Uterus (tissue), 4 donors: Measurements from ENCODE around the gene PARD3. TPM values are rescaled to one million over a fixed set of nuclear protein-coding genes. Genes with fewer than 3 reads are reported as not detected.

ENCODE experiments used
- DNase-seq, 2 donors: peaks; one replicate each; pipeline ENCODE4 v3.0.0-alpha.2; 2019 to 2020
- H3K27ac ChIP-seq, 2 donors: fragments of 200-600 bp; sonication (generic); 1 replicate in 1 of 2; 2 replicates in 1 of 2; pipeline ENCODE4 v1.5.1; 2016 to 2018
- H3K27me3 ChIP-seq, 2 donors: fragments of 200-600 bp; sonication (generic); one replicate each; pipeline ENCODE4 v1.5.1; 2018 to 2019; ENCODE audit warnings: control low read depth in 1 of 2
- H3K36me3 ChIP-seq, 2 donors: fragments of 200-600 bp; sonication (generic); one replicate each; pipeline ENCODE4 v1.5.1; 2019; ENCODE audit warnings: control low read depth in 1 of 2
- H3K4me1 ChIP-seq, 2 donors: fragments of 200-600 bp; sonication (generic); one replicate each; pipeline ENCODE4 v1.5.1; 2018 to 2019; ENCODE audit warnings: control low read depth in 1 of 2
- H3K4me3 ChIP-seq, 2 donors: fragments of 200-600 bp; sonication (generic); 1 replicate in 1 of 2; 2 replicates in 1 of 2; pipeline ENCODE4 v1.5.1; 2018 to 2019; ENCODE audit warnings: mild to moderate bottlenecking in 1 of 2
- H3K9me3 ChIP-seq, 2 donors: fragments of 200-600 bp; sonication (generic); one replicate each; pipeline ENCODE4 v1.5.1; 2019; ENCODE audit warnings: control low read depth in 1 of 2
- CTCF ChIP-seq, 4 experiments: fragments of 200-600 bp in 2 of 4; fragments of 450-650 bp in 2 of 4; sonication (generic) in 2 of 4; IDR thresholded peaks; one replicate each; pipeline ENCODE4 v1.5.1; 2016 to 2019; ENCODE audit warnings: antibody characterized with exemption in 4 of 4, mild to moderate bottlenecking in 2 of 4, moderate library complexity in 1 of 4
- POLR2A ChIP-seq, 2 donors: fragments of 450-650 bp; IDR thresholded peaks; one replicate each; pipeline ENCODE4 v1.6.1; 2016; ENCODE audit warnings: antibody characterized with exemption in 2 of 2, mild to moderate bottlenecking in 1 of 2, moderate library complexity in 1 of 2
- intact Hi-C: fragments of 100-400 bp; cut with DNase I; formaldehyde crosslinking; loops from one replicate; pipeline ENCODE4 v1.15.1; 2023; ENCODE audit warnings: low total_unique reads
- total RNA-seq, 4 donors: library from RNA; depleted of rRNA in 3 of 4; stranded (reverse); fragments of >200 nt in 3 of 4; gene quantifications; one replicate each; pipeline versions ENCODE4 v1.1.0 to v1.2.4, GENCODE V29; 2014 to 2023
- donor health status: DM: yes; HTN: yes; CAD: no.

PARD3 gene
- total RNA-seq, 4 donors from 2014 or later, result 42.1 to 96.1 (median 51.5) TPM

DNA sequence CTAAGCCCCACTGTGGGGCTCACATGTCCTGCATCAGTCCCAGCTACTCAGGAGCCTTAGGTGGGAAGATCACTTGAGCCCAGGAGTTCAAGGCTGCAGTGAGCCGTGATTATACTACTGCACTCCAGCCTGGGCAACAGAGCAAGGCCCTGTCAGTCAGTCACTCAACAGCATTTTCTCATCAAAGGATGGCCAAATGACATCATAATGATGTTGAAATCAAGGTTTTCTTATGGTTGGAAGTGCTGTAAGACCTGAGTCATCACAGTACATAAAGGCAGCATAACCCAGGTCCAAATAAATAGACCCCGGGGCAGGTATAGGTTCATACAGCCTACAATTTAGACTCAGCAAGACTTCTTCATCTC, 341.1 kb downstream of the PARD3 start:
- Histone ChIP-seq H3K27me3 (no peaks in the 10 kb centered on the region), H3K4me3 (no peak overlapping the region), H3K4me1 (no peaks in the 10 kb centered on the region), H3K36me3 (no peaks in the 10 kb centered on the region), H3K27ac (no peak overlapping the region), H3K9me3 (no peaks in the 10 kb centered on the region)
- intact Hi-C loops, result no loop called here
- TF ChIP-seq CTCF (IDR thresholded peaks at IDR 0.05) (no peak), POLR2A (IDR thresholded peaks at IDR 0.05) (no peak)
- DNase-seq, result no peak

DNA sequence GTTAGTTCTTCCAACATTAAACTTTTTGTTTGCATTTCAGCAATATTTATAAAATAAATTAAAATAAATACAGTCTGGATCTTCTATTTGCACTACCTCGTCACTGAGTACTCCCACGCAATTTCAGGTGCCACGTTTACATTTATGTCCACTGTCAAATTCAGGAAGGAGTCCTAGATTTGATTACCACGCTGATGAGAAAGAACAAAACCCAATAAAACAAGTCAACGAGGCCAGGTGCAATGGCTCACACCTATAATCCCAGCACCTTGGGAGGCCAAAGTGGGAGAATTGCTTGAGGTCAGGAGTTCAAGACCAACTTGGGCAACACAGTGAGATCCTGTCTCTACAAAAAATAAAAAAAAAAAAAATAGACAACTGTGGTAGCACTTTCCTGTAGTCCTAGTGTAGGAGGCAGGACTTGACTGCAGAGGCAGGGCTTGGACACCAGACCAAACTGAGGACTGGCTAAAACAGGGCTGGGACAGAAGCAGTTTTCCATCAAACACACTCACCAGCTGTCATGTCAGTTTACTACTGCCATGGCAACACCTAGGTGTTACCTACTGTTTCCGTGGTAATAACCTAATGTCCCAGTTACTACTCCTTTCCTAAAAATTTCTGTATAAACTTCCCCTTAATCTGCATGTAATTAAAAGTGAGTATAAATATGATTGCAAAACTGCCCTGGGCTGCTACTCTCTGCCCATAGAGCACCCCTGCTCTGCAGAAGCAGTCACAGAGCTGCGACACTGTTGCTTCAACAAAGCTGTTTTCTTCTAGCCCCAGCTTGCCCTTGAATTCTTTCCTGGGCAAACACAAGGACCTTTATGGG, 341.7 kb downstream of the PARD3 start:
- Histone ChIP-seq H3K9me3 (no peaks in the 10 kb centered on the region), H3K4me1 (no peaks in the 10 kb centered on the region), H3K4me3 (no peak overlapping the region), H3K27me3 (no peaks in the 10 kb centered on the region), H3K27ac (no peak overlapping the region), H3K36me3 (no peaks in the 10 kb centered on the region)
- DNase-seq, result no peak
- TF ChIP-seq CTCF (IDR thresholded peaks at IDR 0.05) (no peak), POLR2A (IDR thresholded peaks at IDR 0.05) (no peak)
- intact Hi-C loops, result no loop called here

DNA sequence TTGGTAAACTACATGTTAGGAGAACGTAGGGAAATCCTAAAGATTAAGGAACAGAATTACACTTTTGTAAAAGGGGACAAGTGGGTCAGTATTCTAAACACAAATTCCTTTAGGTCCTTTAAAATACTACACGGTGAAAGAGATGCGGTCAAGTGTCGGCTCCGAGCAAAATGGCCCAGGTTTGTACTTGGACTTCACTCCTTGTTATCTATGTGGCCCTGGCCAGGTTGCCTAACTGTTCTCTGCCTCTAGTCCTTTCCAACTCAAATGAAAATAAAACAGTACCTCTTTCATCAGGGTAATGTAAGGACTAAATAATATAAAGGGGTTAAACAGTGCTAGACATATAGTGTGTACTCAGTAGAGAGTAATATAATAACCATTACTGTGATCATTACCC, 344.8 kb downstream of the PARD3 start:
- Histone ChIP-seq H3K4me1 (no peaks in the 10 kb centered on the region), H3K9me3 (no peaks in the 10 kb centered on the region), H3K36me3 (no peaks in the 10 kb centered on the region), H3K4me3 (no peak overlapping the region), H3K27ac (no peak overlapping the region), H3K27me3 (no peaks in the 10 kb centered on the region)
- intact Hi-C loops, result no loop called here
- TF ChIP-seq POLR2A (IDR thresholded peaks at IDR 0.05) (no peak), CTCF (IDR thresholded peaks at IDR 0.05) (no peak)
- DNase-seq, result no peak

- Histone ChIP-seq H3K27me3 (no peaks in the 10 kb centered on the region), H3K9me3 (no peaks in the 10 kb centered on the region), H3K27ac (no peak overlapping the region), H3K4me1 (no peaks in the 10 kb centered on the region), H3K4me3 (no peak overlapping the region), H3K36me3 (no peaks in the 10 kb centered on the region)
- TF ChIP-seq CTCF (IDR thresholded peaks at IDR 0.05) (no peak), POLR2A (IDR thresholded peaks at IDR 0.05) (no peak)
- DNase-seq, result no peak
- intact Hi-C loops, result no loop called here
These were observed 345.6 kb downstream of the PARD3 start for GRCh38 chr10:34469446-34469845.

DNA sequence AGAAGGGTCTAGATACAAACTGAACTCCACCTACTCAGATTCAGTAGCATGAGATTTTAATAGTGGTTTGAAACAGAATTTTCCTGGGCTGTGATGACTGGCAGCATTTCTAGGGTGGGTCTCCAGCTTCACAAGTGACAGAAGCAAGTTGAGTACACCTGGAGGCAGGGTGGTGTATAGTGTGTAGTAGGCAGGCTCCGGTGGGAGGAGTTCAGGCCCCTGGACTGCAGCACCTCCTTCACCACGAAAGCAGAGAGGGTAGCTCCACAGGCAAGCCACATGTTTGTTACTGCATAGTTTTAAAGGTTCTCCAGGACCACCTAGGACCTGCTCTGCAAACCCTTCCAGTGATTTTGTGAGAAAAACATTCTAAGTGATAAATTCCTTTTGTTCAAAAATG, 347.2 kb downstream of the PARD3 start:
- TF ChIP-seq POLR2A (IDR thresholded peaks at IDR 0.05) (no peak), CTCF (IDR thresholded peaks at IDR 0.05) (no peak)
- Histone ChIP-seq H3K4me3 (no peak overlapping the region), H3K4me1 (no peaks in the 10 kb centered on the region), H3K27me3 (no peaks in the 10 kb centered on the region), H3K27ac (no peak overlapping the region), H3K9me3 (no peaks in the 10 kb centered on the region), H3K36me3 (no peaks in the 10 kb centered on the region)
- intact Hi-C loops, result no loop called here
- no peak for DNase-seq
